ENCODE data around the gene CDKN3. TPM values are rescaled to one million over a fixed set of nuclear protein-coding genes. Genes with fewer than 3 reads are reported as not detected.
"Not testable (repeated sequence)": the region's sequence is repeated elsewhere in the genome, so short reads cannot be mapped to it uniquely, and the experiment has no call there.

Gene CDKN3
- polyA plus RNA-seq, 4 donors: 2.2 to 56.3 (median 13.2) TPM

- no peaks in the 10 kb centered on the region for H3K9me3 ChIP-seq (ENCODE audit: control insufficient read depth in 2 of 2, insufficient read depth in 1 of 2, low read depth in 1 of 2, low read length in 1 of 2)
- no peak for DNase-seq
- no peak overlapping the region for H3K4me3 ChIP-seq (ENCODE audit: low read depth in 1 of 3, low read length in 3 of 3)
- H3K27ac ChIP-seq (ENCODE audit: low read depth in 1 of 3, low read length in 2 of 3): no peak overlapping the region
- H3K27me3 ChIP-seq (ENCODE audit: control insufficient read depth in 3 of 3, insufficient read depth in 3 of 3, low read length in 3 of 3): no peaks in the 10 kb centered on the region
- peaks cover 3 to 7% (median 3%) of the 10 kb centered on the region in 3 donors for H3K36me3 ChIP-seq (ENCODE audit: control insufficient read depth in 3 of 3, insufficient read depth in 2 of 3, low read depth in 1 of 3, low read length in 3 of 3)
- peaks cover 0 to 4% (median 0%) of the 10 kb centered on the region in 3 donors for H3K4me1 ChIP-seq (ENCODE audit: control insufficient read depth in 3 of 3, insufficient read depth in 2 of 3, low read depth in 1 of 3, low read length in 2 of 3)
- no peak for FAIRE-seq
Measured at GRCh38 chr14:54423991-54424390, 27.2 kb downstream of the CDKN3 start.

GRCh38 chr14:54424479-54424901, 27.7 kb downstream of the CDKN3 start:
- DNase-seq (peak in 1 of 2 donors; percentile 19), FAIRE-seq (no peak)
- Histone ChIP-seq H3K9me3 (ENCODE audit: control insufficient read depth in 2 of 2, insufficient read depth in 1 of 2, low read depth in 1 of 2, low read length in 1 of 2) (no peaks in the 10 kb centered on the region), H3K36me3 (ENCODE audit: control insufficient read depth in 3 of 3, insufficient read depth in 2 of 3, low read depth in 1 of 3, low read length in 3 of 3) (peaks cover 6 to 8% (median 7%) of the 10 kb centered on the region in 3 donors), H3K4me1 (ENCODE audit: control insufficient read depth in 3 of 3, insufficient read depth in 2 of 3, low read depth in 1 of 3, low read length in 2 of 3) (peaks cover 0 to 4% (median 0%) of the 10 kb centered on the region in 3 donors), H3K4me3 (ENCODE audit: low read depth in 1 of 3, low read length in 3 of 3) (no peak overlapping the region), H3K27ac (ENCODE audit: low read depth in 1 of 3, low read length in 2 of 3) (no peak overlapping the region), H3K27me3 (ENCODE audit: control insufficient read depth in 3 of 3, insufficient read depth in 3 of 3, low read length in 3 of 3) (no peaks in the 10 kb centered on the region)
- WGBS, 3 donors: 40 to 55% (median 46%) methylated on average over 4 of the region's 4 CpGs

GRCh38 chr14:54425068-54425467, 28.3 kb downstream of the CDKN3 start:
- WGBS, 3 donors: 39 to 71% (median 56%) methylated on average over 2 of the region's 2 CpGs
- H3K36me3 ChIP-seq (ENCODE audit: control insufficient read depth in 3 of 3, insufficient read depth in 2 of 3, low read depth in 1 of 3, low read length in 3 of 3): peaks cover 6 to 12% (median 10%) of the 10 kb centered on the region in 3 donors

GRCh38 chr14:54425537-54426274, 28.9 kb downstream of the CDKN3 start:
- Histone ChIP-seq H3K4me1 (ENCODE audit: control insufficient read depth in 3 of 3, insufficient read depth in 2 of 3, low read depth in 1 of 3, low read length in 2 of 3) (peaks cover 0 to 4% (median 0%) of the 10 kb centered on the region in 3 donors), H3K36me3 (ENCODE audit: control insufficient read depth in 3 of 3, insufficient read depth in 2 of 3, low read depth in 1 of 3, low read length in 3 of 3) (peaks cover 6 to 13% (median 10%) of the 10 kb centered on the region in 3 donors), H3K9me3 (ENCODE audit: control insufficient read depth in 2 of 2, insufficient read depth in 1 of 2, low read depth in 1 of 2, low read length in 1 of 2) (no peaks in the 10 kb centered on the region), H3K27ac (ENCODE audit: low read depth in 1 of 3, low read length in 2 of 3) (no peak overlapping the region), H3K4me3 (ENCODE audit: low read depth in 1 of 3, low read length in 3 of 3) (no peak overlapping the region), H3K27me3 (ENCODE audit: control insufficient read depth in 3 of 3, insufficient read depth in 3 of 3, low read length in 3 of 3) (no peaks in the 10 kb centered on the region)
- no peak for FAIRE-seq
- WGBS, 3 donors: 75 to 91% (median 85%) methylated on average over 3 of the region's 3 CpGs
- DNase-seq: no peak

More at GRCh38 chr14:54425068-54425467, 28.3 kb downstream of the CDKN3 start:
- Histone ChIP-seq H3K4me3 (ENCODE audit: low read depth in 1 of 3, low read length in 3 of 3) (no peak overlapping the region), H3K27me3 (ENCODE audit: control insufficient read depth in 3 of 3, insufficient read depth in 3 of 3, low read length in 3 of 3) (no peaks in the 10 kb centered on the region), H3K4me1 (ENCODE audit: control insufficient read depth in 3 of 3, insufficient read depth in 2 of 3, low read depth in 1 of 3, low read length in 2 of 3) (peaks cover 0 to 4% (median 0%) of the 10 kb centered on the region in 3 donors), H3K9me3 (ENCODE audit: control insufficient read depth in 2 of 2, insufficient read depth in 1 of 2, low read depth in 1 of 2, low read length in 1 of 2) (no peaks in the 10 kb centered on the region), H3K27ac (ENCODE audit: low read depth in 1 of 3, low read length in 2 of 3) (no peak overlapping the region)
- no peak for FAIRE-seq
- DNase-seq: peak in 1 of 2 donors; percentile 32

- DNase-seq (no peak), FAIRE-seq (no peak)
- peaks cover 6 to 17% (median 10%) of the 10 kb centered on the region in 3 donors for H3K36me3 ChIP-seq (ENCODE audit: control insufficient read depth in 3 of 3, insufficient read depth in 2 of 3, low read depth in 1 of 3, low read length in 3 of 3)
- no peaks in the 10 kb centered on the region for H3K9me3 ChIP-seq (ENCODE audit: control insufficient read depth in 2 of 2, insufficient read depth in 1 of 2, low read depth in 1 of 2, low read length in 1 of 2)
- no peak overlapping the region for H3K4me3 ChIP-seq (ENCODE audit: low read depth in 1 of 3, low read length in 3 of 3)
- no peaks in the 10 kb centered on the region for H3K27me3 ChIP-seq (ENCODE audit: control insufficient read depth in 3 of 3, insufficient read depth in 3 of 3, low read length in 3 of 3)
- peaks cover 0 to 4% (median 0%) of the 10 kb centered on the region in 3 donors for H3K4me1 ChIP-seq (ENCODE audit: control insufficient read depth in 3 of 3, insufficient read depth in 2 of 3, low read depth in 1 of 3, low read length in 2 of 3)
- no peak overlapping the region for H3K27ac ChIP-seq (ENCODE audit: low read depth in 1 of 3, low read length in 2 of 3)
- 79 to 92% (median 89%) methylated on average over 3 of the region's 3 CpGs for WGBS, 3 donors
Measured at GRCh38 chr14:54427871-54428270, 31.1 kb downstream of the CDKN3 start.

- Histone ChIP-seq H3K27me3 (ENCODE audit: control insufficient read depth in 3 of 3, insufficient read depth in 3 of 3, low read length in 3 of 3) (no peaks in the 10 kb centered on the region), H3K9me3 (ENCODE audit: control insufficient read depth in 2 of 2, insufficient read depth in 1 of 2, low read depth in 1 of 2, low read length in 1 of 2) (no peaks in the 10 kb centered on the region), H3K4me3 (ENCODE audit: low read depth in 1 of 3, low read length in 3 of 3) (no peak overlapping the region), H3K36me3 (ENCODE audit: control insufficient read depth in 3 of 3, insufficient read depth in 2 of 3, low read depth in 1 of 3, low read length in 3 of 3) (peaks cover 6 to 16% (median 10%) of the 10 kb centered on the region in 3 donors), H3K4me1 (ENCODE audit: control insufficient read depth in 3 of 3, insufficient read depth in 2 of 3, low read depth in 1 of 3, low read length in 2 of 3) (peaks cover 0 to 4% (median 0%) of the 10 kb centered on the region in 3 donors), H3K27ac (ENCODE audit: low read depth in 1 of 3, low read length in 2 of 3) (no peak overlapping the region)
- no peak for DNase-seq
- 83 to 91% (median 87%) methylated on average over 2 of the region's 2 CpGs for WGBS, 3 donors
- no peak for FAIRE-seq
Measured at GRCh38 chr14:54428527-54428926, 31.7 kb downstream of the CDKN3 start.

GRCh38 chr14:54435500-54435981, 38.7 kb downstream of the CDKN3 start:
- WGBS, 3 donors: 43 to 55% (median 45%) methylated on average over 4 of the region's 4 CpGs
- peak; percentile 13 to 25 for DNase-seq
- FAIRE-seq: no peak
- Histone ChIP-seq H3K36me3 (ENCODE audit: control insufficient read depth in 3 of 3, insufficient read depth in 2 of 3, low read depth in 1 of 3, low read length in 3 of 3) (peaks cover 0 to 6% (median 0%) of the 10 kb centered on the region in 3 donors), H3K27me3 (ENCODE audit: control insufficient read depth in 3 of 3, insufficient read depth in 3 of 3, low read length in 3 of 3) (no peaks in the 10 kb centered on the region), H3K9me3 (ENCODE audit: control insufficient read depth in 2 of 2, insufficient read depth in 1 of 2, low read depth in 1 of 2, low read length in 1 of 2) (no peaks in the 10 kb centered on the region), H3K4me3 (ENCODE audit: low read depth in 1 of 3, low read length in 3 of 3) (no peak overlapping the region), H3K4me1 (ENCODE audit: control insufficient read depth in 3 of 3, insufficient read depth in 2 of 3, low read depth in 1 of 3, low read length in 2 of 3) (peaks cover 2 to 5% (median 4%) of the 10 kb centered on the region in 3 donors), H3K27ac (ENCODE audit: low read depth in 1 of 3, low read length in 2 of 3) (no peak overlapping the region)

- FAIRE-seq: not testable (repeated sequence)
- WGBS, 3 donors: 84 to 92% (median 91%) methylated on average over 4 of the region's 4 CpGs
Measured at GRCh38 chr14:54437954-54438353, 41.1 kb downstream of the CDKN3 start.

More at GRCh38 chr14:54437954-54438353, 41.1 kb downstream of the CDKN3 start:
- not testable (repeated sequence) for DNase-seq; H3K27ac ChIP-seq (ENCODE audit: low read depth in 1 of 3, low read length in 2 of 3); H3K27me3 ChIP-seq (ENCODE audit: control insufficient read depth in 3 of 3, insufficient read depth in 3 of 3, low read length in 3 of 3); H3K36me3 ChIP-seq (ENCODE audit: control insufficient read depth in 3 of 3, insufficient read depth in 2 of 3, low read depth in 1 of 3, low read length in 3 of 3); H3K9me3 ChIP-seq (ENCODE audit: control insufficient read depth in 2 of 2, insufficient read depth in 1 of 2, low read depth in 1 of 2, low read length in 1 of 2); H3K4me1 ChIP-seq (ENCODE audit: control insufficient read depth in 3 of 3, insufficient read depth in 2 of 3, low read depth in 1 of 3, low read length in 2 of 3); H3K4me3 ChIP-seq (ENCODE audit: low read depth in 1 of 3, low read length in 3 of 3)

Data from small intestine (tissue), 7 donors.